Heart left ventricle (tissue), 16 donors: Measurements from ENCODE around the gene ZNF516. TPM values are rescaled to one million over a fixed set of nuclear protein-coding genes. Genes with fewer than 3 reads are reported as not detected.

Experiments
- ATAC-seq, 4 donors: fragments of 200-7000 bp; cut with Tn5 transposase; one replicate each; pipeline ENCODE4 v1.9.1; 2020 to 2022; ENCODE audit warnings: moderate library complexity in 4 of 4, mild to moderate bottlenecking in 3 of 4, moderate number of reproducible peaks in 1 of 4
- DNase-seq, 5 donors: peaks; one replicate each; pipeline ENCODE4 v3.0.0-alpha.2; 2020
- H3K27ac ChIP-seq, 12 donors: fragments of 200-600 bp; sonication (generic) in 4 of 12; one replicate each; pipeline versions ENCODE4 v1.5.0 to v1.8.0; 2016 to 2022; ENCODE audit warnings: mild to moderate bottlenecking in 2 of 12
- H3K27me3 ChIP-seq, 9 donors: fragments of 200-600 bp; sonication (generic) in 2 of 9; one replicate each; pipeline versions ENCODE4 v1.5.1 to v1.8.0; 2016 to 2022; ENCODE audit warnings: mild to moderate bottlenecking in 3 of 9
- H3K36me3 ChIP-seq, 9 donors: fragments of 200-600 bp; sonication (generic) in 2 of 9; one replicate each; pipeline versions ENCODE4 v1.5.0 to v1.8.0; 2018 to 2022; ENCODE audit warnings: mild to moderate bottlenecking in 2 of 9
- H3K4me1 ChIP-seq, 12 donors: fragments of 200-600 bp; sonication (generic) in 4 of 12; one replicate each; pipeline versions ENCODE4 v1.5.0 to v1.8.0; 2016 to 2022; ENCODE audit warnings: mild to moderate bottlenecking in 3 of 12
- H3K4me3 ChIP-seq, 12 donors: fragments of 200-600 bp; sonication (generic) in 4 of 12; one replicate each; pipeline versions ENCODE4 v1.5.0 to v1.8.0; 2017 to 2022; ENCODE audit warnings: mild to moderate bottlenecking in 9 of 12, moderate library complexity in 4 of 12
- H3K9me3 ChIP-seq, 12 donors: fragments of 200-600 bp; sonication (generic) in 4 of 12; one replicate each; pipeline versions ENCODE4 v1.5.0 to v1.8.0; 2016 to 2022; ENCODE audit warnings: mild to moderate bottlenecking in 1 of 12
- CTCF ChIP-seq, 12 donors: fragments of 200-600 bp; sonication (generic) in 4 of 12; IDR thresholded peaks; one replicate each; pipeline versions ENCODE4 v1.5.0 to v1.8.0; 2018 to 2022; ENCODE audit warnings: antibody characterized with exemption in 12 of 12, mild to moderate bottlenecking in 5 of 12
- POLR2A ChIP-seq, 2 donors: fragments of 450-650 bp; IDR thresholded peaks; one replicate each; pipeline ENCODE4 v1.6.1; 2017; ENCODE audit warnings: antibody characterized with exemption in 2 of 2, mild to moderate bottlenecking in 2 of 2, moderate library complexity in 2 of 2
- WGBS, 4 donors: extraction: QIAGEN DNeasy Blood & Tissue Kit in 2 of 4; methylation state at CpG; one replicate each; pipeline versions ENCODE4 v1.1.5 to v1.1.7; 2013 to 2018; 5-methylcytosine and 5-hydroxymethylcytosine counted together
- intact Hi-C, 10 donors: fragments of 100-400 bp; cut with DNase I; formaldehyde crosslinking; loops; one replicate each; pipeline versions ENCODE4 v1.11.1 to v1.14.2; 2022
- polyA plus RNA-seq, 2 donors: library from polyadenylated mRNA; stranded (reverse); fragments of 200-250 nt; gene quantifications; one replicate each; pipeline ENCODE4 v1.2.3, GENCODE V29; 2013
- total RNA-seq, 9 donors: library from RNA; depleted of rRNA in 2 of 9; stranded (reverse); fragments of >200 nt in 2 of 9; fragmentation: NEBNext Ultra II Directional in 3 of 9; extraction: Animal tissue kit (Norgen Biotek cat#: 25700) in 3 of 9; gene quantifications; one replicate each; pipeline versions ENCODE4 v1.1.0 to v1.2.4, GENCODE V29; 2016 to 2023
- donor health status: ischemic (EF 13 %, LVEDD 7.1; RV severe dilation, severe dysfunction).
- donor health status: healthy with polysubstance abuse.
- donor health status: DM: no; HTN: yes; CAD: no.
- donor health status: DM: no; HTN: no; CAD: no.
- donor health status: ischemic (EF 25% LVEDD 6.9; RV normal size, moderate dysfunction).
- donor health status: ischemic (EF 25% LVEDD 5.7; RV mildly dilated, moderate dysfunction).
- donor health status: healthy.
- donor health status: DM: yes; HTN: yes; CAD: no.
- donor health status: ischemic (EF 35%, LVEDD 5.7; RV mildly dilated, moderate dysfunction).
- donor health status: nonischemic (EF 11% LVEDD 7.7; RV severe dilation, severe dysfunction).
- donor health status: DM: yes; HTN: yes; CAD: no.
- donor health status: PGD.
- donor health status: ischemic (EF 29% LVEDD 5.4; RV normal size, mild dysfunction).
- donor health status: nonischemic (EF 23%, LVEDD 6.1; RV moderate dilation, normal function).

The ZNF516 gene
- total and polyA plus RNA-seq, 11 donors, result 4.8 to 24.8 (median 14.6) TPM

- Histone ChIP-seq H3K4me1 (peaks cover 0 to 28% (median 7%) of the 10 kb centered on the region in 12 donors), H3K36me3 (no peaks in the 10 kb centered on the region), H3K27ac (no peak overlapping the region), H3K4me3 (no peak overlapping the region), H3K9me3 (no peaks in the 10 kb centered on the region), H3K27me3 (no peaks in the 10 kb centered on the region)
- DNase-seq, result no peak
- no peak for TF ChIP-seq POLR2A (IDR thresholded peaks at IDR 0.05)
- no peak for TF ChIP-seq CTCF (IDR thresholded peaks at IDR 0.05)
- WGBS, 4 donors, result 91 to 99% (median 97%) methylated on average over 3 of the region's 3 CpGs
- intact Hi-C loops, result loop anchor here in 2 of 10 donors (5.0 to 10.0 kb wide), 2 partner anchors 72 to 75 kb away; partner anchors contain the start of gene ZNF516 (in 1 of the 2)
- no peak for ATAC-seq
Observed at GRCh38 chr18:76419811-76420210, 75.2 kb downstream of the ZNF516 start.

GRCh38 chr18:76416911-76417310, 78.1 kb downstream of the ZNF516 start:
- 51 to 57% (median 54%) methylated on average over 9 of the region's 9 CpGs for WGBS, 4 donors
- DNase-seq, result no peak
- H3K9me3 ChIP-seq, result no peaks in the 10 kb centered on the region
- no peak overlapping the region for H3K27ac ChIP-seq
- intact Hi-C loops, result loop anchor here in 2 of 10 donors (5.0 to 10.0 kb wide), 2 partner anchors 75 to 78 kb away; partner anchors contain the start of gene ZNF516 (in 1 of the 2)
- H3K36me3 ChIP-seq, result no peaks in the 10 kb centered on the region
- TF ChIP-seq POLR2A (IDR thresholded peaks at IDR 0.05), result no peak
- TF ChIP-seq CTCF (IDR thresholded peaks at IDR 0.05), result no peak
- H3K27me3 ChIP-seq, result no peaks in the 10 kb centered on the region
- ATAC-seq, result no peak
- peak overlapping the region in 3 of 12 donors; percentile 4 to 23 (median 10) for H3K4me3 ChIP-seq
- peaks cover 0 to 38% (median 13%) of the 10 kb centered on the region in 12 donors for H3K4me1 ChIP-seq

GRCh38 chr18:76414936-76415621, 80.0 kb downstream of the ZNF516 start:
- WGBS, 4 donors, result 67 to 75% (median 74%) methylated on average over 17 of the region's 17 CpGs
- Histone ChIP-seq H3K9me3 (no peaks in the 10 kb centered on the region), H3K27ac (no peak overlapping the region), H3K4me3 (no peak overlapping the region), H3K27me3 (no peaks in the 10 kb centered on the region), H3K36me3 (no peaks in the 10 kb centered on the region), H3K4me1 (peaks cover 0 to 39% (median 19%) of the 10 kb centered on the region in 12 donors)
- DNase-seq, result peak in 3 of 5 donors; percentile 46 to 70 (median 63)
- TF ChIP-seq CTCF (IDR thresholded peaks at IDR 0.05) (no peak), POLR2A (IDR thresholded peaks at IDR 0.05) (no peak)
- ATAC-seq, result peak; percentile 90 to 96 (median 92)
- intact Hi-C loops, result loop anchor here in 2 of 10 donors (5.0 to 10.0 kb wide), 2 partner anchors 77 to 80 kb away; partner anchors contain the start of gene ZNF516 (in 1 of the 2)

- no peak overlapping the region for H3K27ac ChIP-seq
Observed at GRCh38 chr18:76412818-76413565, 82.0 kb downstream of the ZNF516 start.

More at GRCh38 chr18:76412818-76413565, 82.0 kb downstream of the ZNF516 start:
- Histone ChIP-seq H3K4me3 (no peak overlapping the region), H3K27me3 (no peaks in the 10 kb centered on the region), H3K4me1 (peaks cover 0 to 53% (median 22%) of the 10 kb centered on the region in 12 donors), H3K9me3 (no peaks in the 10 kb centered on the region), H3K36me3 (peaks cover 0 to 1% (median 0%) of the 10 kb centered on the region in 9 donors)
- intact Hi-C loops, result loop anchor here in 1 of 10 donors (10.0 kb wide), 1 partner anchor 82 kb away; the partner anchor contains the start of gene ZNF516
- no peak for TF ChIP-seq POLR2A (IDR thresholded peaks at IDR 0.05)
- no peak for TF ChIP-seq CTCF (IDR thresholded peaks at IDR 0.05)
- WGBS, 4 donors, result 93 to 96% (median 95%) methylated on average over 19 of the region's 19 CpGs
- no peak for DNase-seq
- ATAC-seq, result no peak
